ENCODE results near the gene PDIK1L. TPM values are rescaled to one million over a fixed set of nuclear protein-coding genes. Genes with fewer than 3 reads are reported as not detected.

PDIK1L gene
- total RNA-seq, 2 donors from 2014 or later = 7.1 to 7.3 TPM

GRCh38 chr1:26075421-26076144, 36.0 kb upstream of the PDIK1L start:
- 90 to 94% methylated on average over 2 to 3 of the region's 3 CpGs for WGBS, 2 experiments (ENCODE audit: insufficient coverage in 1 of 2, insufficient read length in 1 of 2)
- Histone ChIP-seq H3K4me3 (ENCODE audit: low read length) (no peak overlapping the region), H3K27me3 (ENCODE audit: control insufficient read depth, insufficient read depth, low read length, poor library complexity, severe bottlenecking) (no peaks in the 10 kb centered on the region), H3K27ac (ENCODE audit: low read depth, low read length) (no peak overlapping the region), H3K9me3 (ENCODE audit: control insufficient read depth, low read length) (no peaks in the 10 kb centered on the region), H3K9ac (ENCODE audit: extremely low read depth, low read length, poor library complexity, severe bottlenecking) (no peak overlapping the region), H3K4me1 (ENCODE audit: control insufficient read depth, insufficient read depth, low read length) (peaks cover 7% of the 10 kb centered on the region), H3K36me3 (ENCODE audit: control insufficient read depth, insufficient read depth, low read length) (no peaks in the 10 kb centered on the region)
- Mint-ChIP-seq H3K9me3 (no peaks in the 10 kb centered on the region), H3K36me3 (ENCODE audit: low read depth) (no peaks in the 10 kb centered on the region), H3K27ac (no peak overlapping the region), H3K4me3 (no peak overlapping the region), H3K27me3 (ENCODE audit: insufficient read depth) (no peaks in the 10 kb centered on the region), H3K4me1 (peaks cover 23% of the 10 kb centered on the region)
- DNase-seq = no peak
- TF ChIP-seq CTCF (conservative IDR thresholded peaks at IDR 0.05) = no peak

- no peaks in the 10 kb centered on the region for H3K36me3 Mint-ChIP-seq (ENCODE audit: low read depth)
- TF ChIP-seq CTCF (conservative IDR thresholded peaks at IDR 0.05) = no peak
- Histone ChIP-seq H3K27ac (ENCODE audit: low read depth, low read length) (no peak overlapping the region), H3K27me3 (ENCODE audit: control insufficient read depth, insufficient read depth, low read length, poor library complexity, severe bottlenecking) (no peaks in the 10 kb centered on the region), H3K9ac (ENCODE audit: extremely low read depth, low read length, poor library complexity, severe bottlenecking) (no peak overlapping the region), H3K9me3 (ENCODE audit: control insufficient read depth, low read length) (no peaks in the 10 kb centered on the region), H3K4me3 (ENCODE audit: low read length) (no peak overlapping the region), H3K4me1 (ENCODE audit: control insufficient read depth, insufficient read depth, low read length) (peaks cover 7% of the 10 kb centered on the region), H3K36me3 (ENCODE audit: control insufficient read depth, insufficient read depth, low read length) (no peaks in the 10 kb centered on the region)
- H3K27ac Mint-ChIP-seq = no peak overlapping the region
- 100% methylated on average over 1 of the region's 1 CpG; no CpG with 5 or more reads in 1 of the 2 experiments for WGBS, 2 experiments (ENCODE audit: insufficient coverage in 1 of 2, insufficient read length in 1 of 2)
- H3K4me1 Mint-ChIP-seq = peaks cover 28% of the 10 kb centered on the region
- no peaks in the 10 kb centered on the region for H3K9me3 Mint-ChIP-seq
- H3K4me3 Mint-ChIP-seq = no peak overlapping the region
- H3K27me3 Mint-ChIP-seq (ENCODE audit: insufficient read depth) = no peaks in the 10 kb centered on the region
- DNase-seq = no peak
Observed at GRCh38 chr1:26077524-26077923, 34.1 kb upstream of the PDIK1L start.

- no peaks in the 10 kb centered on the region for H3K36me3 ChIP-seq (ENCODE audit: control insufficient read depth, insufficient read depth, low read length)
- TF ChIP-seq CTCF (conservative IDR thresholded peaks at IDR 0.05) = no peak
- no peaks in the 10 kb centered on the region for H3K27me3 ChIP-seq (ENCODE audit: control insufficient read depth, insufficient read depth, low read length, poor library complexity, severe bottlenecking)
- peaks cover 28% of the 10 kb centered on the region for H3K4me1 Mint-ChIP-seq
- no peaks in the 10 kb centered on the region for H3K36me3 Mint-ChIP-seq (ENCODE audit: low read depth)
- no peaks in the 10 kb centered on the region for H3K9me3 ChIP-seq (ENCODE audit: control insufficient read depth, low read length)
- H3K27ac Mint-ChIP-seq = peak overlapping the region; percentile 88
- H3K4me1 ChIP-seq (ENCODE audit: control insufficient read depth, insufficient read depth, low read length) = peaks cover 7% of the 10 kb centered on the region
- no peak overlapping the region for H3K9ac ChIP-seq (ENCODE audit: extremely low read depth, low read length, poor library complexity, severe bottlenecking)
- WGBS, 2 experiments (ENCODE audit: insufficient coverage in 1 of 2, insufficient read length in 1 of 2) = 94 to 96% methylated on average over 7 to 8 of the region's 8 CpGs
- no peak overlapping the region for H3K4me3 Mint-ChIP-seq
- no peak for DNase-seq
- no peaks in the 10 kb centered on the region for H3K27me3 Mint-ChIP-seq (ENCODE audit: insufficient read depth)
- no peaks in the 10 kb centered on the region for H3K9me3 Mint-ChIP-seq
- H3K4me3 ChIP-seq (ENCODE audit: low read length) = no peak overlapping the region
- no peak overlapping the region for H3K27ac ChIP-seq (ENCODE audit: low read depth, low read length)
Observed at GRCh38 chr1:26078286-26079177, 33.1 kb upstream of the PDIK1L start.

Data from endodermal cell (in vitro differentiated cells).